T-helper 2 cell treated with Interferon-gamma antibody and Interleukin-4, amounts not matched to agents 100 ng/mL and 5 ng/mL, for 36 hours (primary cell): ENCODE results near the gene PLPP3. TPM values are rescaled to one million over a fixed set of nuclear protein-coding genes. Genes with fewer than 3 reads are reported as not detected.

ENCODE experiments used
- intact Hi-C: fragments of 100-400 bp; cut with micrococcal nuclease; formaldehyde crosslinking; loops from one replicate; pipeline ENCODE4 v1.15.1; 2023
- total RNA-seq: library from RNA; stranded (reverse); gene quantifications from 2 replicates; pipeline ENCODE4 v1.2.3, GENCODE V29; 2022

The PLPP3 gene
- total RNA-seq, 1 donor from 2014 or later = not detected

DNA sequence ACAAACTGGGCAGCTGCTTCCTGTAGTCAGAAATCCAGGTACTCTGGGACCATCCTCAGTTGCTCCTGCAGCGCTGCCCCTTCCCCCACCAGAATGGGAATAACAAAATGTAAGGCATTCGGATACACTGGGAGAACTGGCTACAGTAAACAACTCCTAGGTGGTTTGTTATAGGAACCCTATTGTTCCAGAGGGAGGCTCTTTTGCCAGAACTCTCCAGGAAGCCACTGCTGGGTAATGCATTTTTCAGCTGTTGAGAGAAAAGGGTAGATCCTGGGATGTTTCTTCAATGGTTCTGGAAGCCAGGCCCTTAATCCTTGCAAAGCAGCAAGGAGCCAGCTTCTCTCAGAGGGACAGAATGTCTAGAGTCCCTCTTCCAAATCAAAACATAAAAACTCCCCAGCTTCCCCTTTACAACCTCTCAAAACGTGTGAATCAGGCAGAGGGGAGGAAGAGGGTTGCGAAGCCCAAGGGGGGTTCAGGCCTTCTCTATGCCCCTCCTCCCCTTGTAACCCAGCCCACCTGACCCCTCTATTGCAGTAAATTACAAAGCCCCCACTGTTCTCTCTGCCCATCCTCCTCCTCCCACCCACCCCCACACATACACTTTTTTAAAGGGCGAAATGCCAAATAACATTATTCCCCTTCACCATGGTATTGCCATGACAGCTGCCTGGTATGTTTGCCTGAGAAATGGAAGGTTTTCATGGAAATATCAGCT is 29.1 kb downstream of the PLPP3 start:
- intact Hi-C loops = no loop called here

DNA sequence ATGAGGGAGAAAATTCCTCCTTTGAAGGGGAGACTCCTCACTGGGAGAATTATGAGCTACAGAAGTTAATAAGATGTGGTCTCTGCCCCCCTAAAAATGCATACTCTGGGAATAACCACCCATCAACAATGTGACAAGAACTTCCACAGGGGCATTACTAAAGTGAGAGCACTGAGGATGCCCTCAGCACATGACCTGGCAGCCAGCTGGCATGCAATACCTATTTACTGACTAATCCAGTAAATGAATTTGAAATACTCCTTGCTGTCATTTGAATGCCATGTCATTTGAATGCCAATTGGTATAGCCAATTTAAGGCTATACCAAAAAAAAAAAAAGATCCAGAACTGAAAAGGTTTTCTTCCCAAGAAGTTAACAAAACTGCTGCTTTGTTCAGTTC is 30.8 kb downstream of the PLPP3 start:
- intact Hi-C loops = no loop called here

DNA sequence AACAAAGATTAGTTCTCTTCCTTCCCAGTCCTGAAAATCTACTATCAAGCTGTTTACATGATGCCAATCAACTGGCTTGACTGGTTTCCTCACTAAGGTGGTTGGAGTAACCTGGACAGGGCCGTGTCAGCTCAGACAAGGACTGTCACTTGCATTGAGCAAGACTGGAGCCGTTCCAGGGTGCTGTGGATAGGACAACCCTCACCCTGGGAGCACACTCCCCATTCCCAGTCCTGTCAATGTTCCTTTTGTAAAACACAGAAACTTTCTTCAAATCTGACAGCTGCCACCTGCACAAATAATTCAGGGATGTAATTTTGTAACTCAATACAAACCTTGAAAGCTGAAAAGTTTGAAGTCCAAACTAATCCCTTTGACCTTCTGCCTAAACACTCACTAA is 31.4 kb downstream of the PLPP3 start:
- intact Hi-C loops = no loop called here

DNA sequence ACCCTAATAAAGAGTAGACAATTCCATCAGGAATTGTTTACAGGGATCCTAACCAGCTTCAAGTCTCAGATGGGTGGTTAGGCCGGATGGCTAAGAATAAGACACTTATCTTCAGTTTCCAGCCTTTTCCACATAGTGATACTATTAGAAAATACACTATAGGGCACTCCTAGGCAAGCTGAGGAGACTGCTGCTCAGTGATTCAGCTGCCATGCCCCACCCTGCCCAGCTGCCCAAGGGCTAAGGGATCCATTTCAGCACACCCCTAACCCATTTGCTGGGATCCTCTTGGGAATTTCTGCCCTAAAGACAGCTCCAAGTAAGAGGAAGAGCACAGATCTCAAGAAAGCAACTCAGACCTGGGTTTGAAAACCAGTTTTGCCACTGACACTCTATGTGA is 31.9 kb downstream of the PLPP3 start:
- intact Hi-C loops = no loop called here

DNA sequence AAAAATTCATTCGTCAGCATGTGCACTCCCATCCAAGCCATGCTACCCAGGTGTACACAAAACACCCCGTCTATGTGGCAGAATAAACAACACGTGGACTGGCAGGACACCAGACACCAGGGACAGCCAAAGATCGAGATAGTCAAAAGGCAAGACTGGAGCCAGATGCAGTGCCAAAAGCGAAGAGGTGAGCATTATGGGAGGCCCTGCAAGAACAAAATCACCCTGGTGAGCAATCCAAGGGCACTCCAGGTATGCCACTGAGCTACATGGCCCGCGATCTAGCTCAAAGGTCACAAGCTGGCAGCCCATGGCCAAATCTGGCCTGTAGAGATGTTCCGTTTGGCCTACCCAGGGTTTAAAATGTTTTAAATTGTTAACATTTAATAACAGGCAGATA is 33.7 kb downstream of the PLPP3 start:
- intact Hi-C loops = no loop called here

DNA sequence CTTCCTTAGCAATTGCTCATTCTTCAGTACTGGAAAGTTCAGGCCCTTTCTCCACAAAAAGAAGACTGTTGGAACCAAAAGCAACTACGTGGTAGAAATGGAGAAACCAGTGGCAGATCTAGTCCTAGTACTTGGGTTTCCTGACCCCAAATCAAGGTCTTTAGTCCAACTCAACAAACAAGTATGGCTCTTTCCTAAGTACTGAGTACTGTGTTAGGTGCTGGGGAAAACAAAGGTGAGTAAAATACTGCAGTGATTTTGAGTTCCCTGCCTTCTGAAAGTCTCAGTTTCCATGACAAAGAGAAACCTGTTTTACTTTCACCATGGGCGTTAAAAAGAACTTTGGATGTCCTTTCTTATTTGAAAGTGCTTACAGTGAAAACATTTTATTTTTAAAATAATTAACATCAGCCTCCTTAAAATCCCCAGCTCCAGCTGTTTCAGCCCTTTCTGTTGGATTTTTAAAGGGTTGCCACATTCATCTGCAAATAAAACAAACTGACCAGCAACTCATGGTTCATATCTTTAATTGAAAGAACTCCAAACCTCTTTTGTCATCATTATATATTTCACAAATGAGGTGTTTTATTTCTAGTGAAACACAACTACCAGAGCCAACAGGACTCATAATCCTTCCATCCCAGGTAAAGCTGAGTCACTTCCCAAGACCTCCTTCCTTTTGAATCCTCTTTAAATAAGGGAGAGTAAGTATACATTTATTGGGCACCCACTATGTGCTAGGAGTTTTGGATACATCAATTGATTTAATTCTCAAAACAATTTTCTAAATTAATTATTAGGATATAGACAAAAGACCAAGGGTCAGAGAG is 35.4 kb downstream of the PLPP3 start:
- intact Hi-C loops = no loop called here

DNA sequence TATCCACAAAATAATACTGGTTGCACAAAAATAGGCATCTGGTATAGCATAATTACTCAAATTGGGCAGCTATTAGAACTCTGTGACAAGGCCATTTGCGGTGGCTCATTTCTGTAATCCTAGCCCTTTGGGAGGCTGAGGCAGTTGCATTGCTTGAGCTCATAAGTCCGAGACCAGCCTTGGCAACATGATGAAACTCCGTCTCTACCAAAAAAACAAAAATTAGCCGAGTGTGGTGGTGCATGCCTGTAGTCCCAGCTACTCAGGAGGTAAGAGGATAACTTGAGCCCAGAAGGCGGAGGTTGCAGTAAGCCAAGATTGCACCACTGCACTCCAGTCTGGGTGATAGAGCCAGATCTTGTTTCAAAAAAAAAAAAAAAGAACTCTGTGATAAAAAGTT is 36.7 kb downstream of the PLPP3 start:
- intact Hi-C loops = no loop called here

DNA sequence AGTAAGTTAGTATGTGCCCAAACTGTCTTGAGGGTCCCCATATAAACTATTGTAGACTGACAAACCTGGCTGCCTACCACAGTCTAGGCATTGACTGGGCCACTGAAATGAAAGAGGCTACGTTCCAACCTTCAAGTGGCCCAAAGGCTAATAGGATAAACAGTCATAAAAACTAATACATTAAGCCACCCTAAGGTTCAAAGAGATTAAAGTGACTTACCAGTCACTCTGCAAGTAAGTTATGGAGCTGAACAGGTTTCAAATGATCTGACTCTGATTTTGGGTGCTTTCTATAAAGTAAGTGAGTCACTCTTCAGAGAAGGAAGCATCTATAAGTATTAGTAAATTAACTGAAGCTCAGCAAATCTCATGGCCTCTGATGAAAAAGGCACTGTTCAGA is 38.0 kb downstream of the PLPP3 start:
- intact Hi-C loops = no loop called here

DNA sequence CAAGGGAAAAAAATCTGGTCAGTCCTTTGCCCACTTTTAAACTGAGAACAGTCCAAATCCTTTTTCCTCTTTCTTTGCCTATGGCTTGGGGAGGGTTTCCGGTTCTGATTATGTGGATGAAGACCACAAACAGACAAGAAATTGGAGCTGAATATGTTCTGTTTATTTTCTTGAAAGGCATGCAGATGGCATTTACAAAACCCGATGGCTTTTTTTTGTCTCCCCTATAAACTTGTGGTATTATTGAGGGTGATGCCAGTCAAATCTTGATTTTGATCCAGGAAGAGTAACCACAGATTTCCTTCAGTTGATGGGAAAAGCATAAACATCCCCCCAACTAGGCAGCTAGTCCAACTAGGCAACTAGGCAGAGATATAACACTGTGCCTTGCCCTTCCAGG is 38.9 kb downstream of the PLPP3 start:
- intact Hi-C loops = no loop called here

DNA sequence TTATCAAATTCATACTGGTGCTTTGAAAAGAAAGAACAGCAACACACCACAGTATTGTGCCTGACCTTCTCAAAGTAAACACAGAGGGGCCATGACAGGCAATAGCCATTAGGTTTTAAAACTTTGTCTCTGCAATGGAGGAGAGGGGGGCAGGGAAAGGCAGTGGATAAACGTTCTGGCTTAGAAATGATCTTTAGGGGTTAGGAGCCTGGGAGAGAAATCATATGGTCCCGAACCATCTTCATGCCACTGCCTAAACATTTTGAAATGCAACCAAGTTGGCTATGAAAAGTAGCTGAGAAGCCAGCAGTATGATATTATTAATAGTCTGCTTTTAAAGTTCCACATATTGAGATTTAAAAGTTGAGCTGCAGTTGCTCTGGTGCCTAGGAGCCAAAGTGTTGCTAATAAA is 39.8 kb downstream of the PLPP3 start:
- intact Hi-C loops = no loop called here

DNA sequence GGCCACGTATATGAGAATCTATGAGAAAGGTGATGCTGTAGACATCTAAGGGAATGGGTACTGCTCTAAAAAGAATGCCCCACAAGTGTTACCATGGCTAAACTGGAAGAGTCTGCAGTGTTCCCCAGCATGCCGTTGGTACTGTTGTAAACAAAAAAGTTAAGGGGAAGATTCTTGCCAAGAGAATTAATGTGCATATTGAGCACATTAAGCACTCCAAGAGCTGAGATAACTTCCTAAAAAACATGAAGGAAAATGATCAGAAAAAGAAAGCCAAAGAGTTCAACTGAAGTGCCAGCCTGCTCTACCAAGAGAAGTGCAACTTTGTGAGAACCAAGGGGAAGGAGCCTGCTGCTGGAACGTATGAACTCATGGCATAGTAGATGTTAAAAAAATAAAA is 40.8 kb downstream of the PLPP3 start:
- intact Hi-C loops = no loop called here

DNA sequence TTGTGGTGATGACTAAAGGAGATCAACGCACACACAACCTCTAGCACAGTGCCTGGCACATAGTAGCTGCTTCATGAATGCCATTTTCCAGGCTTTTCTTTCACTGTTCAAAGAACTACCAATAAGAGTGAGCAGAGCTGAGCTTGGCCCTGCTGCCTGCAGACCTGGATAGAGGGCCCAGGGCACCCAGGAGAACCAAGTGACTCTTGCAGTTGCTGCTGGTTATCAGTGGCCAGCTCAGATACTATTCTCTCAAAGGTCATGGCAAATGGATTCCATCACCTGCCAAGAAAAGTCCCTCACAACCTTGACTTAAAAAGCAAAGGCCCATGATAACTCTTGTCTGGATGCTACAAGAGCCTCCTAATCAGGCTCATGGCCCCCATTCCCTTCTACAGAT is 41.7 kb downstream of the PLPP3 start:
- intact Hi-C loops = no loop called here

DNA sequence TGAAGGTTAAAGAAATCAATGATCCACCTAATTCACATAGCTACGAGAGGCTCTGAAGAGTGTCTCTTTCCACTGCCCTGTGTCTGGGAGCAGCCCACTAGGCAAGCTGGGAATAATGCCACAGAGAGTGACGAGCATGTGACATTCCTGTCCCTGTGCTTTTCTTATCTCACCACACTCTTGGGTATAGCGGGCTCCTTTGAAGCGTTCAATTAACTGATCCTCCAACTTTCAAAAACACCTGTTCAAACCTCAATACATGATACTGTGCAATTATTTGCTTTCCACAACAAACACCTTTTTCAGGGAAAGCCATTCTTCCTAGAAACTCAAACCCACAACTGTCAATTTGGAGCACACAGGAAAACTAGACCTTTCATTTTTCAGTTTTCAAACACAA is 43.4 kb downstream of the PLPP3 start:
- intact Hi-C loops = no loop called here

DNA sequence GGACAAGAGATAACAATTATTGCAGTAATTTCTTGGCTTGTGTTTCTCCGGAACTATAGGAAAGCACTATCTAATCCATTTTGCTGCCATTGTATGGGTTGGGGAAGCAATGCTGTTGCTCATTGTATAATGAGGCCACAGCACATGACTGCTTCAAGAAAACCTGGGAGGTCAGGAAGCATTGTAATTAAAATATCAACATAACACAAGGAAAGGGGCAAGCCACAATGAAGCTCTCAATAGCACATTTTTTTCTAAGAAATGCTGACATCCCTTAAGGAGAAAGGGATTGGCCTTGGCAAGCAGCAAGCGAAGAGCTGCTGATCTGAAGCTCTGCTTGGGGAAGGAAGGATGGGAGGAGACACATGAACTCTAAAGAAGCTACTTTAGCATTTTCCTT is 44.0 kb downstream of the PLPP3 start:
- intact Hi-C loops = no loop called here

DNA sequence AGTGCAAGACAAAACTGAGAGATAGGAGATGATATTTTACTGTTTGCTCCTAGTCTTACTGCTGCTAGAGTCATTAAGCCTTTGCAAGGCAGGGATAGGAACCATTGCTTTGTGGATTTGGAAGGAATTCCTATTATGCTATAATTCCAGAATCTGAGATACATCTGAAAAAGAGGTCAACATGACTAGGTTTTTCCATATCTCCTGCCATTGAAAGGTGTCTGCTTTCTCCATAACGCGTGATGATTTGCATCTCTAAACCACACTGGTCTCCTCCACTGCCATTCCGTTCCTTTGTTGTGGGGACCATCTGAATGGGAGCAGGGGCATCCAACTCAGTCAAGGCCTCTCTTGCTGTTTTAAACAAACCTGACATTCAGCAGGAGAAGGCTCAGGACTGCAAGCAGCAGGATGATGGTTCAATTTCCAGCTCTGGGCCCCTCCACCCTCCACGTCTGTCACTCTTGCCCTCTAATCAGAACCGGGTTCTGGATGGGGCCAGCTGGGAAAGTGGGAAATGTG is 45.2 kb downstream of the PLPP3 start:
- intact Hi-C loops = no loop called here

DNA sequence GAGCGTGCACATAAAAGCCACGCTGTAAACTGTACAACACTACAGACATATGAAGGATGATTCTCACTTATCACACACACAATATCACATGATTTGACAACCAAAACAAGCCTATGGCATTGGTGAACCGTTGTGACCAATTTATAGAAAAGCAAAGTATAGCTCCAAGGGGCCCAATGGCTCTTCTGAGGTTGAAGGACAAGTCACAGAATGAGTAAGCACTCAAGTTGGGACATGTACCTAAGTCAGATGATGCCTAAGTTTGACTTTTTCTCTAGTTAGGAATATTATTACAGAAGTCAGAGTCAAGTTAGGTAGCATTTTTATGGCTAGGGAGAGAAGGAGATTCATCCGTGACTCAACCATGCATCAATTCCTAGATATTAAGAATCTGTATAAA is 45.7 kb downstream of the PLPP3 start:
- intact Hi-C loops = no loop called here

DNA sequence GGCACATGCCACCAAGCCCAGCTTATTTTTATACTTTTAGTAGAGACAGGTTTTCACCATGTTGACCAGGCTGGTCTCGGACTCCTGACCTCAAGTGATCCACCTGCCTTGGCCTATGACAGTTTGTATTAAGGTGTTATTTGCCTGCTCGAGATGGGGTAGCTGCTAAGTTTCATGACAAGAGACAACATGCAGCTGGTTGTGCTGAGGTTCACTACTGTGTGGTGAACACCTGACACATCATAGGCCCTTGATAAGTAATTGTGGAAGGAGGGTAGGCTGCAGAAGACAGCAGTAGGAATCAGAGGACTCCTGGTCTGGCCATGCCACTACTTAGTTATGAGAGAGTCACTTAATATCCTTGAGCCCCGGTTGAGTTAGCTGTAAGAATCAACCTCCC is 46.2 kb downstream of the PLPP3 start:
- intact Hi-C loops = no loop called here

DNA sequence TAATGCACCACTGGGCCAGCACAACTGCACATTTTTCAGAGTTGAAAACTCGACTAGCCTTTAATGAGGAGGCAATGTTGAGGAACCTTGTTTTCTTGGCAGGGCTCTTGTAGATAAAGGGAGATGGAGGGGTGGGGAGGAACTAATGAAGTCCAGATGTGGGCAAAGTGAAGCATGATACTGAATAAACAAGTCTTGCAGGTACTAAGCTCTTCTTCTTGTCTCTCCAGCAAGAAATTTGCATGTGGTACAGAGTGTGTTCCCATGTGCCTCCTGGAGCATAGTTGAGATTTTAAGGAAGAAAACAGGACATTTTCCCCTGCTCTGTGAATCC is 47.0 kb downstream of the PLPP3 start:
- intact Hi-C loops = no loop called here

DNA sequence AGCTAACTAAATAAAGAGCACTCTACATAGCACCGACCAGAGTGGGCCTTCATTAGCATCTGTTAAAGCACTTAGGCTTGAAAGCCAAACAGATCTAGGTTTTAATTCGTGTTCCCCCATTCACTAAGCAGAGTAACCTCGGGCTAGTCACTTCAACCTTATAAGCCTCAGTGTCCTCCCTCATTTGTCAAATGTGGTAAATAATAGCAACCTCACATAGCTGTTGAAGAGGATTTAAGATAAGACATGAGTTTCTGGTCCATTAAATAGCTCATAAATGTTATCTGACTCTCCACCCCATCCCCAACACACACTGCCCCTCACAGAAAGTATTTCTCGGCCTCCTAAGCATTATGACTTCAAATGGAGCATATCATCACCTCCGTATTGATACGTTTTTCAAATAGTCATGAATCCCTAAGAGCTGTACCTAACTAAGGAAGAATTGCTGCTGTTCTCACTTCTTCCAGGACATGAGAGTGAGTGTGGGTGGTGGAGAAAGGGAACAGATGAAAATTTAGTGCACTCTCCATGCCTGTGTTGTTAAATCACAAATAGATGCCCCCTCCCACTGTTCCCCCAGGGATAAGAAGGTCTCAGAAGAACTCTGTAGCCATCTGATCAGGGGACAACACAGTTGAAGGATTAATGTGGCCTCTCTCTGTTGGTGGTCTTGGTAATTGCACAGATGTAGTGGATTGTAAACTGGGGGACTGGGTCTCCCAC is 47.6 kb downstream of the PLPP3 start:
- intact Hi-C loops = no loop called here

DNA sequence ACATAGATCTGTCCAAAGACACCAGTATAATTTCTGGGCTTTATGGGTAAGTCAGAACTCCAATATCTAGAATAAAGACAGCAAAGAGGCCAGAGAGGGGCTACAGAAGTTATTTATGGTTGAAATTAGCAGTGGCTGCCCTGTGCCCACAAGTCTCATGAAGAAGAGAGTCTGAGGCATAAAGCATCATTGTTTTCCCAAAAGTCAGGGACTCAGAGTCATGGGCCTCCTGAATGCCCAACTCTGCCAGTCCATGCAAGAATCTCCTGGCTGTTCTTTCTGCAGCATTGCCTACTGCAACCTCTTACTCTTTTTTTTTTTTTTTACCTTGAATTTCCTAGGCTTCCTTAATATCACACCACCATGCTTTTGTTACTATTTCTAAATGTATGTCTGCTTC is 49.6 kb downstream of the PLPP3 start:
- intact Hi-C loops = no loop called here

DNA sequence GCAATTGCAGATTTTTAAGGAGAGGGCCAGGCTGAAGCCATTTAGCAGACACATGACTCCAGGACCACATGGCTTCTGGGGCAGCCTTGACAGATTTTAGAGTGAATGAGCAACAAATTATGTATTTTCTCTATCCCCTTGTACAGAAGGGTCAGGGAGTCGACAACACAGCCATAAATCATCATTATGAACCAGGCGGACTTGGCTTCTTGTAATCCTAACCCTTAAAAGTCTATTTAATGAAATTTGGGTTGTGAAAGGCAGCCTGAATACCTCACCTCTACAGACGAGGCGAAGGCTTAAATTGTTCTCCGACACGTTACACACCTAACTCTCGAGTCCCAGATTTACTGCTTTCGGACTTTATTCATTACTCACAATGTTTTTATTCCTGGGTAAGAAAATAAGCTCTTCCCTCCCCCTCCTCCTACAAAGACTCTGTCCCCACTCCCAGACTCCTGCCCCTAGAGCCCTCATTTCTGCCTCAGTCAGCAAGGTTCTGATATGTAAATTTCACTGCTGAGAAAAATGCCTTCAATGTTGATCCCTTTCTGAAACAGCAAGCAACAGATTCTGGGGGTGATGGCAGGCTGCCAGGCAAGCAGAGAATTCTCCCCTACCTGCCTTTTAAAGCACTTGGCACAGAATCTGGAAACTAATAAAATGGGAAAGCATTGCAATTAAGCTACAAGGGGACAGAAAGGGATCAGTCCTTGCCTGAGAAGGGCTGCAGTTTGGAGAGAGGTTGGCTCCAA is 51.6 kb downstream of the PLPP3 start:
- intact Hi-C loops = no loop called here
